Activated CD8-positive, alpha-beta T cell treated with anti-CD3 and anti-CD28 coated beads for 36 hours (primary cell): ENCODE measurements around the gene FOXO6. TPM values are rescaled to one million over a fixed set of nuclear protein-coding genes. Genes with fewer than 3 reads are reported as not detected.

Source experiments
- ATAC-seq: fragments of 200-7000 bp; cut with Tn5 transposase; one replicate; pipeline ENCODE4 v1.10.0; 2021; ENCODE audit warnings: mild to moderate bottlenecking, moderate library complexity
- CTCF ChIA-PET: fragments of 350-600 bp; sonication (Branson Sonifier 250); formaldehyde crosslinking; loops from one replicate; lab custom pipeline; 2021; ENCODE audit warnings: antibody characterized with exemption; lab: Charles Lee
- POLR2A ChIA-PET: fragments of 350-600 bp; sonication (Branson Sonifier 250); formaldehyde crosslinking; loops from one replicate; lab custom pipeline; 2021; ENCODE audit warnings: antibody characterized with exemption; lab: Charles Lee
- DNase-seq: peaks from one replicate; pipeline ENCODE4 v3.0.0-alpha.2; 2020
- H3K27ac Mint-ChIP-seq: one replicate; pipeline ENCODE4 v1.8.0; 2021; ENCODE audit warnings: mild to moderate bottlenecking, mixed read lengths
- H3K27me3 Mint-ChIP-seq: one replicate; pipeline ENCODE4 v1.8.0; 2021; ENCODE audit warnings: mixed read lengths
- H3K36me3 Mint-ChIP-seq: one replicate; pipeline ENCODE4 v1.8.0; 2021; ENCODE audit warnings: low read depth, mixed read lengths
- H3K4me1 Mint-ChIP-seq: one replicate; pipeline ENCODE4 v1.8.0; 2021; ENCODE audit warnings: low read depth, mixed read lengths
- H3K4me3 Mint-ChIP-seq: one replicate; pipeline ENCODE4 v1.8.0; 2021; ENCODE audit warnings: mild to moderate bottlenecking, moderate library complexity, mixed read lengths
- H3K9me3 Mint-ChIP-seq: one replicate; pipeline ENCODE4 v1.8.0; 2021; ENCODE audit warnings: mixed read lengths
- CTCF ChIP-seq: fragments of 200-600 bp; IDR thresholded peaks from one replicate; pipeline ENCODE4 v1.8.0; 2022; ENCODE audit warnings: antibody characterized with exemption, mild to moderate bottlenecking
- intact Hi-C: fragments of 100-400 bp; cut with micrococcal nuclease; formaldehyde crosslinking; loops from one replicate; pipeline ENCODE4 v1.10.0; 2022
- total RNA-seq, 2 experiments: library from RNA; stranded (reverse); gene quantifications; one replicate each; pipeline ENCODE4 v1.2.3, GENCODE V29; 2021

The FOXO6 gene
- total RNA-seq, 2 experiments from 2014 or later = 0.49 to 0.68 TPM

GRCh38 chr1:41419584-41420295 is 58.5 kb downstream of the FOXO6 start:
- ChIA-PET CTCF (interaction anchor here (1.3 to 3.1 kb wide), 3 partner anchors 97 to 106 kb away, joined by 3 to 24 read pairs (median 19); no protein-coding TSS in a partner anchor), POLR2A (interaction anchor here (0.9 kb wide), 1 partner anchor 38 kb away, joined by 3 read pairs; no protein-coding TSS in a partner anchor)
- TF ChIP-seq CTCF = no peak
- intact Hi-C loops = loop anchor here (5.0 kb wide), 2 partner anchors 97 to 137 kb away; no protein-coding TSS in a partner anchor
- Mint-ChIP-seq H3K4me3 (no peak overlapping the region), H3K27ac (no peak overlapping the region), H3K9me3 (no peaks in the 10 kb centered on the region), H3K4me1 (no peaks in the 10 kb centered on the region), H3K27me3 (peaks cover 9% of the 10 kb centered on the region), H3K36me3 (no peaks in the 10 kb centered on the region)
- DNase-seq (no peak), ATAC-seq (no peak)

GRCh38 chr1:41420351-41420750 is 59.1 kb downstream of the FOXO6 start:
- CTCF ChIA-PET = interaction anchor here (1.0 to 3.1 kb wide), 2 partner anchors 98 to 137 kb away, joined by 8 to 24 read pairs; no protein-coding TSS in a partner anchor
- Mint-ChIP-seq H3K4me3 (no peak overlapping the region), H3K27ac (no peak overlapping the region)

GRCh38 chr1:41420860-41421259 is 59.6 kb downstream of the FOXO6 start:
- H3K4me3 Mint-ChIP-seq = no peak overlapping the region
- H3K27me3 Mint-ChIP-seq = peaks cover 9% of the 10 kb centered on the region
- H3K27ac Mint-ChIP-seq = no peak overlapping the region
- ATAC-seq (no peak), DNase-seq (no peak)
- no peaks in the 10 kb centered on the region for H3K36me3 Mint-ChIP-seq
- ChIA-PET CTCF (interaction anchor here (1.0 kb wide), 1 partner anchor 137 kb away, joined by 8 read pairs; no protein-coding TSS in a partner anchor), POLR2A (no interaction called here)
- H3K9me3 Mint-ChIP-seq = no peaks in the 10 kb centered on the region
- intact Hi-C loops = no loop called here
- no peak for TF ChIP-seq CTCF
- no peaks in the 10 kb centered on the region for H3K4me1 Mint-ChIP-seq

More at GRCh38 chr1:41420351-41420750, 59.1 kb downstream of the FOXO6 start:
- POLR2A ChIA-PET = no interaction called here
- ATAC-seq (no peak), DNase-seq (no peak)
- no peaks in the 10 kb centered on the region for H3K36me3 Mint-ChIP-seq
- peaks cover 9% of the 10 kb centered on the region for H3K27me3 Mint-ChIP-seq
- intact Hi-C loops = no loop called here
- TF ChIP-seq CTCF = no peak
- H3K9me3 Mint-ChIP-seq = no peaks in the 10 kb centered on the region
- no peaks in the 10 kb centered on the region for H3K4me1 Mint-ChIP-seq

GRCh38 chr1:41422306-41422705 is 61.1 kb downstream of the FOXO6 start:
- DNase-seq (no peak), ATAC-seq (no peak)
- POLR2A ChIA-PET = no interaction called here
- peaks cover 6% of the 10 kb centered on the region for H3K27me3 Mint-ChIP-seq
- no peaks in the 10 kb centered on the region for H3K4me1 Mint-ChIP-seq
- no peak overlapping the region for H3K4me3 Mint-ChIP-seq
- no peak for TF ChIP-seq CTCF
- intact Hi-C loops = no loop called here
- H3K27ac Mint-ChIP-seq = no peak overlapping the region
- H3K36me3 Mint-ChIP-seq = no peaks in the 10 kb centered on the region
- CTCF ChIA-PET = no interaction called here
- no peaks in the 10 kb centered on the region for H3K9me3 Mint-ChIP-seq

- ChIA-PET CTCF (interaction anchor here (0.9 to 1.0 kb wide), 2 partner anchors 10 to 140 kb away, joined by 3 to 4 read pairs; no protein-coding TSS in a partner anchor), POLR2A (no interaction called here)
- Mint-ChIP-seq H3K9me3 (no peaks in the 10 kb centered on the region), H3K4me3 (no peak overlapping the region), H3K27ac (no peak overlapping the region), H3K27me3 (peaks cover 1% of the 10 kb centered on the region), H3K36me3 (no peaks in the 10 kb centered on the region), H3K4me1 (no peaks in the 10 kb centered on the region)
- DNase-seq = peak; percentile 18
- intact Hi-C loops = no loop called here
- TF ChIP-seq CTCF = no peak
- ATAC-seq = no peak
Observed at GRCh38 chr1:41423511-41424191, 62.4 kb downstream of the FOXO6 start.
